Measurements from ENCODE around the gene TBX2.
"Not testable (repeated sequence)": the region's sequence is repeated elsewhere in the genome, so short reads cannot be mapped to it uniquely, and the experiment has no call there.

The TBX2 gene

GRCh38 chr17:61444075-61444474 lies 44.4 kb downstream of the TBX2 start:
- peaks cover 32% of the 10 kb centered on the region for H3K27me3 ChIP-seq (ENCODE audit: control insufficient read depth, insufficient read depth, low read length)
- H3K27ac ChIP-seq (ENCODE audit: low read depth, low read length): no peak overlapping the region
- peaks cover 17% of the 10 kb centered on the region for H3K4me1 ChIP-seq (ENCODE audit: control insufficient read depth, insufficient read depth, low read length)
- H3K36me3 ChIP-seq (ENCODE audit: control insufficient read depth, insufficient read depth, low read length): no peaks in the 10 kb centered on the region
- no peak overlapping the region for H3K9ac ChIP-seq (ENCODE audit: low read length)
- H3K9me3 ChIP-seq (ENCODE audit: control insufficient read depth, insufficient read depth, low read depth, low read length): no peaks in the 10 kb centered on the region
- H3K4me3 ChIP-seq (ENCODE audit: low read depth, low read length): no peak overlapping the region

GRCh38 chr17:61444831-61445230 lies 45.2 kb downstream of the TBX2 start:
- Histone ChIP-seq H3K9me3 (ENCODE audit: control insufficient read depth, insufficient read depth, low read depth, low read length) (no peaks in the 10 kb centered on the region), H3K36me3 (ENCODE audit: control insufficient read depth, insufficient read depth, low read length) (no peaks in the 10 kb centered on the region), H3K27ac (ENCODE audit: low read depth, low read length) (no peak overlapping the region), H3K9ac (ENCODE audit: low read length) (no peak overlapping the region), H3K4me1 (ENCODE audit: control insufficient read depth, insufficient read depth, low read length) (peaks cover 17% of the 10 kb centered on the region), H3K27me3 (ENCODE audit: control insufficient read depth, insufficient read depth, low read length) (peaks cover 40% of the 10 kb centered on the region), H3K4me3 (ENCODE audit: low read depth, low read length) (no peak overlapping the region)

DNA sequence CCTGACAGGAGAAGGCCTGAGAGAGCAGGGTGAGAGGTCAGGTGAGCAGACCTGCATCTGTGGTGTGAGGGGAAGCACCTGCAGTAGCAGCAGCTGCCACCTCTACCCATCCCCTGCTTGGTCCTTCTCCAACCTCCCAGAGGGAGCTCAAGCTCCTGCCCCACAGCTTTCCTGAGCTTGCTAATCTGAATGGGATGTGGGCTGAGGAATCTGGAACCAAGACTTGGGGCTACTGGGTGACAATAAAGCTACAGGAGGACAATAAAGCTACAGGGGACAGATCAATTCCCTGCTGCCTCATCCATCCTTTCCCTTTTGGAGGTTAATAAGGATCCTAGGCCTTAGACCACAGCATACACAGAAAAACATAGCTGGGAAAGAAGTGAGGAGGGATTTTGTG lies 47.7 kb downstream of the TBX2 start:
- Histone ChIP-seq H3K9me3 (ENCODE audit: control insufficient read depth, insufficient read depth, low read depth, low read length) (no peaks in the 10 kb centered on the region), H3K27ac (ENCODE audit: low read depth, low read length) (no peak overlapping the region), H3K4me3 (ENCODE audit: low read depth, low read length) (no peak overlapping the region), H3K9ac (ENCODE audit: low read length) (no peak overlapping the region), H3K36me3 (ENCODE audit: control insufficient read depth, insufficient read depth, low read length) (no peaks in the 10 kb centered on the region), H3K4me1 (ENCODE audit: control insufficient read depth, insufficient read depth, low read length) (peaks cover 22% of the 10 kb centered on the region), H3K27me3 (ENCODE audit: control insufficient read depth, insufficient read depth, low read length) (peaks cover 65% of the 10 kb centered on the region)

- peaks cover 72% of the 10 kb centered on the region for H3K27me3 ChIP-seq (ENCODE audit: control insufficient read depth, insufficient read depth, low read length)
- H3K36me3 ChIP-seq (ENCODE audit: control insufficient read depth, insufficient read depth, low read length): no peaks in the 10 kb centered on the region
- peaks cover 16% of the 10 kb centered on the region for H3K4me1 ChIP-seq (ENCODE audit: control insufficient read depth, insufficient read depth, low read length)
- no peak overlapping the region for H3K27ac ChIP-seq (ENCODE audit: low read depth, low read length)
- H3K4me3 ChIP-seq (ENCODE audit: low read depth, low read length): no peak overlapping the region
- H3K9me3 ChIP-seq (ENCODE audit: control insufficient read depth, insufficient read depth, low read depth, low read length): no peaks in the 10 kb centered on the region
- H3K9ac ChIP-seq (ENCODE audit: low read length): no peak overlapping the region
These were observed 48.4 kb downstream of the TBX2 start for GRCh38 chr17:61448042-61448441.

DNA sequence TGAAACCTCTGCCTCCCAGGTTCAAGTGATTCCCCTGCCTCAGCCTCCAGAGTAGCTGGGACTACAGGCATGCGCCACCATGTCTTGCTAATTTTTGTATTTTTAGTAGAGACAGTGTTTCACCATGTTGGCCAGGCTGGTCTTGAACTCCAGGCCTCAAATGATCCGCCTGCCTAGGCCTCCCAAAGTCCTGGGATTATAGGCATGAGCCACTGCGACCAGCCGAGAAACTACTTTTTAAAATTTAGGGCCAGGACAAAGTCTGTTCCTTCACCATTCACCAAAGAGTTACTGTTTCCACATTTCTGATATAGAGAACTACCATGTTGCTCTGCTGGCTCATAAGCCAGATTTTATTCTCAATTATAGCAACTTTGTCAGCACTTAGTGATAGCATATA lies 49.5 kb downstream of the TBX2 start:
- H3K36me3 ChIP-seq (ENCODE audit: control insufficient read depth, insufficient read depth, low read length): not testable (repeated sequence)
- H3K27me3 ChIP-seq (ENCODE audit: control insufficient read depth, insufficient read depth, low read length): peaks cover 78% of the 10 kb centered on the region

GRCh38 chr17:61449707-61450640 lies 50.3 kb downstream of the TBX2 start:
- H3K27ac ChIP-seq (ENCODE audit: low read depth, low read length): no peak overlapping the region
- H3K27me3 ChIP-seq (ENCODE audit: control insufficient read depth, insufficient read depth, low read length): peaks cover 87% of the 10 kb centered on the region
- peaks cover 20% of the 10 kb centered on the region for H3K4me1 ChIP-seq (ENCODE audit: control insufficient read depth, insufficient read depth, low read length)
- no peak overlapping the region for H3K4me3 ChIP-seq (ENCODE audit: low read depth, low read length)
- no peaks in the 10 kb centered on the region for H3K36me3 ChIP-seq (ENCODE audit: control insufficient read depth, insufficient read depth, low read length)
- H3K9me3 ChIP-seq (ENCODE audit: control insufficient read depth, insufficient read depth, low read depth, low read length): no peaks in the 10 kb centered on the region
- no peak overlapping the region for H3K9ac ChIP-seq (ENCODE audit: low read length)

More for the DNA sequence above, 49.5 kb downstream of the TBX2 start:
- H3K27ac ChIP-seq (ENCODE audit: low read depth, low read length); H3K9ac ChIP-seq (ENCODE audit: low read length); H3K4me3 ChIP-seq (ENCODE audit: low read depth, low read length); H3K9me3 ChIP-seq (ENCODE audit: control insufficient read depth, insufficient read depth, low read depth, low read length): not testable (repeated sequence)
- peaks cover 17% of the 10 kb centered on the region; the same call in 1 of the 2 replicates for H3K4me1 ChIP-seq (ENCODE audit: control insufficient read depth, insufficient read depth, low read length)

- H3K9ac ChIP-seq (ENCODE audit: low read length): no peak overlapping the region
- peaks cover 96% of the 10 kb centered on the region for H3K27me3 ChIP-seq (ENCODE audit: control insufficient read depth, insufficient read depth, low read length)
- no peaks in the 10 kb centered on the region for H3K36me3 ChIP-seq (ENCODE audit: control insufficient read depth, insufficient read depth, low read length)
- H3K4me3 ChIP-seq (ENCODE audit: low read depth, low read length): peak overlapping the region; percentile 62
- H3K4me1 ChIP-seq (ENCODE audit: control insufficient read depth, insufficient read depth, low read length): peaks cover 29% of the 10 kb centered on the region
- H3K27ac ChIP-seq (ENCODE audit: low read depth, low read length): no peak overlapping the region
- H3K9me3 ChIP-seq (ENCODE audit: control insufficient read depth, insufficient read depth, low read depth, low read length): no peaks in the 10 kb centered on the region
These were observed 51.2 kb downstream of the TBX2 start for GRCh38 chr17:61450641-61451537.

- no peaks in the 10 kb centered on the region for H3K9me3 ChIP-seq (ENCODE audit: control insufficient read depth, insufficient read depth, low read depth, low read length)
- H3K27ac ChIP-seq (ENCODE audit: low read depth, low read length): no peak overlapping the region
- H3K36me3 ChIP-seq (ENCODE audit: control insufficient read depth, insufficient read depth, low read length): no peaks in the 10 kb centered on the region
- H3K4me3 ChIP-seq (ENCODE audit: low read depth, low read length): peak overlapping the region; percentile 62
- no peak overlapping the region for H3K9ac ChIP-seq (ENCODE audit: low read length)
- H3K4me1 ChIP-seq (ENCODE audit: control insufficient read depth, insufficient read depth, low read length): peaks cover 35% of the 10 kb centered on the region
- H3K27me3 ChIP-seq (ENCODE audit: control insufficient read depth, insufficient read depth, low read length): peaks cover 97% of the 10 kb centered on the region
These were observed 52.1 kb downstream of the TBX2 start for GRCh38 chr17:61451538-61452300.

DNA sequence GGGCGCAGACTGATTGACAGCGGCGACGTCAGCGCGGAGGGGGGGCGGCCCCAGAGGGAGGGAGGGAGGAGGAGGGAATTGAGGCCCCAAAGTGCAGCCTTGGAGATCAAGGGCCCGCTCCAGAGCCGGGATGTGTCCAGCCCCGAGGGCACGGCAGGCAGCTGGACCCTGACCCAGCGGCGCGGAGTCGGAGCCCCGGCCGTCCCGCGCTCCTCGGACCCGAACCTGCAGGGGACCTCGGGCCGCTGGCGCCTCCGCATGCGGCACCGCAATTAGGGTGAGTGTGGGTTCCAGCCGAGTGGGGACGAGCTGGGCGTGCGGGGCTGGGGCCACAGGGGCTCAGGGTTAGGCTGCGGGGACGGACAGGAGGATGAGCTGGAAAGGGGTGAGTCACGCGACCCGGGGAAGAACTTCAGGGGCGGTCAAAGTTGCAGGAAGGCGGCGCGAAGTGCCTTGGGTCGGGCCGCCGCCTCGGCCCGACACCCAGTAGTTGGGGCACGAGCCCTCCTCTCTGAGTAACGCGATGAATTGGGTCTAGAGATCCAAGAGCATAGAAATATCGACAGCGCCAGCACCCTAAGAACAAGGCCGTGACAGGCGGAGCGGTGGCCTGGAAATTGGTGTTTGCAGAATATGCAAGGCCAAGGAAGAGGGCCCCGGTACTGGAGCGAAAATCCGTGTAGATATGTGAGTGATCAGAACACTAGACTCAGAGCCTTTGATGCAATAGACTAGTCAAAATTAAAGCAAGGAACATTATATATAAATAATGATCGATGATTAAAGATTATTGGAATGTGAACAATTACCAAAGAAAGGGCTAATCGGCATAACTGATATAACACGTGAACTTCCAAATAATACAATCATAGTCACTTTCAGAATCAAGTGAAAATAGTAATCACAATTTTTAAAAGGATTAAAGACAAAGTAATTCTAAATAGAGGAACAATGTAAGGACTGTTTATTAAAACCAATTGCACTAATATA lies 53.0 kb downstream of the TBX2 start, which contains the start of gene TBX4:
TSS of gene TBX4 (plus strand) at position 122 of the 990 bp plus-strand sequence. CDS start 4,069 bp downstream, outside the sequence.
- Histone ChIP-seq H3K9me3 (ENCODE audit: control insufficient read depth, insufficient read depth, low read depth, low read length) (no peaks in the 10 kb centered on the region), H3K9ac (ENCODE audit: low read length) (peak within 1 kb of the TSS; percentile 31), H3K4me1 (ENCODE audit: control insufficient read depth, insufficient read depth, low read length) (peaks cover 39% of the 10 kb centered on the region), H3K36me3 (ENCODE audit: control insufficient read depth, insufficient read depth, low read length) (no peaks in the 10 kb centered on the region), H3K4me3 (ENCODE audit: low read depth, low read length) (peak within 1 kb of the TSS; percentile 62), H3K27ac (ENCODE audit: low read depth, low read length) (no peak within 1 kb of the TSS), H3K27me3 (ENCODE audit: control insufficient read depth, insufficient read depth, low read length) (peaks cover 98% of the 10 kb centered on the region)
